ENCODE data around the gene MEX3C. TPM values are rescaled to one million over a fixed set of nuclear protein-coding genes. Genes with fewer than 3 reads are reported as not detected.

MEX3C gene
- total RNA-seq, 4 donors from 2014 or later, result 16.5 to 37.1 (median 23.2) TPM

- H3K27me3 ChIP-seq, result no peaks in the 10 kb centered on the region
- no peak for TF ChIP-seq CTCF (IDR thresholded peaks at IDR 0.05)
- no peak for TF ChIP-seq POLR2A (IDR thresholded peaks at IDR 0.05)
- DNase-seq, result no peak
- H3K4me3 ChIP-seq, result peak overlapping the region in 1 of 4 donors; percentile 87
- peaks cover 0 to 42% (median 8%) of the 10 kb centered on the region in 4 donors for H3K4me1 ChIP-seq
- H3K36me3 ChIP-seq, result no peaks in the 10 kb centered on the region
- no peaks in the 10 kb centered on the region for H3K9me3 ChIP-seq
- H3K27ac ChIP-seq, result peak overlapping the region in 2 of 4 donors; percentile 3 to 22
These were observed 3.7 kb downstream of the MEX3C start for GRCh38 chr18:51193621-51194287.

GRCh38 chr18:51192696-51193095 lies 4.8 kb downstream of the MEX3C start:
- no peak for DNase-seq
- TF ChIP-seq POLR2A (IDR thresholded peaks at IDR 0.05) (no peak), CTCF (IDR thresholded peaks at IDR 0.05) (no peak)
- Histone ChIP-seq H3K4me1 (peaks cover 0 to 42% (median 8%) of the 10 kb centered on the region in 4 donors), H3K9me3 (no peaks in the 10 kb centered on the region), H3K4me3 (no peak overlapping the region), H3K27ac (no peak overlapping the region), H3K36me3 (no peaks in the 10 kb centered on the region), H3K27me3 (no peaks in the 10 kb centered on the region)

- H3K36me3 ChIP-seq, result no peaks in the 10 kb centered on the region
- H3K9me3 ChIP-seq, result no peaks in the 10 kb centered on the region
- H3K4me1 ChIP-seq, result peaks cover 0 to 42% (median 8%) of the 10 kb centered on the region in 4 donors
- H3K27ac ChIP-seq, result no peak overlapping the region
- DNase-seq, result no peak
- TF ChIP-seq CTCF (IDR thresholded peaks at IDR 0.05), result no peak
- H3K27me3 ChIP-seq, result no peaks in the 10 kb centered on the region
- H3K4me3 ChIP-seq, result no peak overlapping the region
These were observed 5.5 kb downstream of the MEX3C start for GRCh38 chr18:51192026-51192425.

GRCh38 chr18:51191128-51191717 lies 6.3 kb downstream of the MEX3C start:
- Histone ChIP-seq H3K27ac (no peak overlapping the region), H3K36me3 (no peaks in the 10 kb centered on the region), H3K27me3 (no peaks in the 10 kb centered on the region), H3K9me3 (no peaks in the 10 kb centered on the region), H3K4me3 (no peak overlapping the region), H3K4me1 (peaks cover 0 to 42% (median 8%) of the 10 kb centered on the region in 4 donors)
- DNase-seq, result no peak
- TF ChIP-seq POLR2A (IDR thresholded peaks at IDR 0.05), result no peak
- TF ChIP-seq CTCF (IDR thresholded peaks at IDR 0.05), result no peak

GRCh38 chr18:51190000-51190399 lies 7.5 kb downstream of the MEX3C start:
- Histone ChIP-seq H3K4me3 (no peak overlapping the region), H3K27ac (no peak overlapping the region), H3K9me3 (no peaks in the 10 kb centered on the region), H3K27me3 (no peaks in the 10 kb centered on the region), H3K4me1 (peaks cover 0 to 36% (median 7%) of the 10 kb centered on the region in 4 donors), H3K36me3 (no peaks in the 10 kb centered on the region)
- DNase-seq, result no peak
- TF ChIP-seq CTCF (IDR thresholded peaks at IDR 0.05) (no peak), POLR2A (IDR thresholded peaks at IDR 0.05) (no peak)
